AG08396 (cell line): ENCODE measurements around the gene PRKG1.
"Not testable (repeated sequence)": the region's sequence is repeated elsewhere in the genome, so short reads cannot be mapped to it uniquely, and the experiment has no call there.

ENCODE experiments used
- DNase-seq: peaks from one replicate; pipeline ENCODE4 v3.0.0; 2012; ENCODE audit warnings: low spot score, mixed read lengths

Gene PRKG1

GRCh38 chr10:51321980-51322379, 247.7 kb downstream of the PRKG1 start:
- no peak for DNase-seq

- no peak for DNase-seq
These were observed 251.4 kb downstream of the PRKG1 start for GRCh38 chr10:51325649-51326048.

DNA sequence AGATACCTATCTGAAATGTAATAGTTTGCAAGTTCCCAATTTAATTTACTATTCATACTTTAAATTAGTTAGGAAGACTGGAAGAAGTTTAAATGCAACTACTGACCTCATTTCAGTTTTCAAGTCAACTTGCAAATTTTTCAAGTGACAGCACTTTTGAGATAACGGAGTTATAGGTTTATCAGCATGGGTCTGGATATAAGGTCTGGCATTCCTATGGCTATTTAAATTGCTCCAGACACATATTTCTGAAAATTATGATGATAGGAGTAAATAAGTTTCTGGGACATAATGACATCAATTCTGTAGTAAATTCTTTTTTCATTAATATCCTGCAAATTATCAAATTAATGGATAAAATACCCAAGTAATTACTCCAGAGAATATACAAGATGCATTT, 251.9 kb downstream of the PRKG1 start:
- DNase-seq: no peak

DNA sequence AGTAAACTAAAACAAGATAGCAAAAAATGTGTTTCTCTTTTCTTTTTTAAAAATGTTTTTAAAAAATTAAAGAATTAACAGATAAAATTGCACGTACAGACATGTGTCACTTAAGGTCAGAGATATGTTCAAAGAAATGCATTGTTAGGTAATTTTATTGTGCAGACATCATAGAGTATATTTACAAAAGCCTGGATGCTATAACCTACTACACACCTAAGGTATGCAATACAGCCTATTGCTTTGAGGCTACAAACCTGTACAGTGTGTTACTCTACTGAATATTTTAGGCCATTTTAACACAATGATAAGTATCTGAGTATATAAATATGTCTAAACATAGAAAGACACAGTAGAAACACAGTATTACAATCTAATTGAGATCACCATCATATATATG, 253.1 kb downstream of the PRKG1 start:
- DNase-seq: no peak

- DNase-seq: no peak
These were observed 266.1 kb downstream of the PRKG1 start for GRCh38 chr10:51340366-51340765.

DNA sequence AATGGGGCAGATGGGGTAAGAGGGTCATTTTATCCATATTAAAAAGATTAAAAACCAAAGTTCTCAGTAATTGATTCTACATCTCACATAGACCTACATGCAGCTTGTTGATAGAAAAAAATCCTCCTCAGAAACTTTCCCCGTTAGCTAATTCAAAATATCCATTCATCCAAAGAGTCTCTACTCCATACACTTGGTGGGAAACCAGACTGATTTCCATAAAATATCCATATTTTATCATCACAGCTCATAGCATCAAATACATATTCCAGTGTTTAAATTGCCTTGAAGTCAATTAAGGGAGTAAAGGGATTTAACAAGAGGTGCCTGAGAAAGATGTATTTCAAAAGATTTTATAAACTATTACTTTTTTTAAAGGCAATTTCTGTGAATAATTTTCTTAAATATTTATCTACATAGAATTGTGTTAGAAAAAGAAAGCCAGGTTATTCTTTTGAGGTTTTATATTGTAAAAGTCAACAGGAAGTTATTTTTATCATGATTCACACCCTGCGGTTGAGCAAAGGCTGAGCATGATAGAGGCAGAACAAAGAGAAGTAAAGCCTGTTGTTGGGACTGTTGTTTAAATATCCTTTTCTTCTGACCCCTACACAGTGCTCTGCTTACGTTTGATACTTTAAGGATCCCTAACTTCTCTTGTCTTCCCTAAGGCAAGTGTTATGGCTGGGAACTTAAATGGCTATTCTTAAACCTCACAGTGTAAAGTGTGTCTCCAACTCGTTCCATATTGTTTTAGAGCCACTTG, 266.7 kb downstream of the PRKG1 start:
- no peak for DNase-seq

DNA sequence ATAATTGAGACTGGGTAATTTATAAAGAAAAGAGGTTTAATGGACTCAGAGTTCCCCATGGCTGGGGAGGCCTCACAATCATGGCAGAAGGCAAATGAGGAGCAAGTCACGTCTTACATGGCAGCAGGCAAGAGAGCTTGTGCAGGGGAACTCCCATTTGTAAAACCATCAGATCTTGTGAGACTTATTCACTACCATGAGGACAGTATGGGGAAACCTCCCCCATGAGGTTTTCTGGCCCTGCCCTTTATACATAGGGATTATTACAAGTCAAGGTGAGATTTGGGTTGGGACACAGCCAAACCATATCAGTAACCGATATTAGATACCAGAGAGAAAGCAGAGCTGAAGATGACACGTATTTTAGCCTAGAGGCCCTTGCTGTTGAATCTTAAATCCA, 267.5 kb downstream of the PRKG1 start:
- DNase-seq: not testable (repeated sequence)

DNA sequence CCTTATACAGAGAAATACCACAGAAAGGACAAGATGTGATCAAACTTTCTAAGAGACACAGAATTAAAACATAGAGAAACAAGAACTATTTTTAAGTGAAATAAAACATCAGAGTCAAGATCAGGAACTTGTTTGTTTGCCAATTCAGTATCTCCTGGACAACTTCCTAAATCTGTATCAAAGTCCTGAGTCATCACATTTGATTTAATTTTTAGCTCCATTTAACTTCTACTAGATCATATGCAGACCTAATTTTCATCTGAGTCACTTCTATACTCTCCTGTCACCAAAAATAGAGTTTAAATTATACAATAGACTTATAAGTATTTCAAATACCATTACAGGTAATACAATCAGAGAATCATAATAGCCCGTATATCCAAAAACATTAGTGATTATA, 268.1 kb downstream of the PRKG1 start:
- no peak for DNase-seq

GRCh38 chr10:51343391-51343790, 269.1 kb downstream of the PRKG1 start:
- DNase-seq: no peak

DNA sequence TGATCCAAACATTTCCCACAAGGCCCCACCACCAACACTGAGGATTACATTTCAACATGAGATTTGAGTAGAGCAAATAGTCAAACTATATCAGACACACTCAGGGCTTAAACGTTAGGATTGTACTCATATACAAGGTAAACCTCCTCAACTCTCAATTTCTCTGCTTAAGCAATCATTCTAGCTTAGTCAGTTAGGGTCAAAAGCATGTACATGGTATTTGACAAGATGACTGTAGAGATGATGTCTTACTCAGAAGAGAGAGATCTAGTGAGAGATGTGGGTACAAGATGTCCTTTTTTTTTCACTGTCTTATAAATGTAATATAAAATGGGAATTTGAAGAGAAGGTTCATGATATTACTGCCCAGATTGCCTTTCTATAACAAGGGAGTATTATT, 270.1 kb downstream of the PRKG1 start:
- DNase-seq: no peak

GRCh38 chr10:51348622-51349021, 274.3 kb downstream of the PRKG1 start:
- DNase-seq: no peak

GRCh38 chr10:51357170-51357569, 282.9 kb downstream of the PRKG1 start:
- no peak for DNase-seq

GRCh38 chr10:51358227-51358626, 283.9 kb downstream of the PRKG1 start:
- DNase-seq: no peak

DNA sequence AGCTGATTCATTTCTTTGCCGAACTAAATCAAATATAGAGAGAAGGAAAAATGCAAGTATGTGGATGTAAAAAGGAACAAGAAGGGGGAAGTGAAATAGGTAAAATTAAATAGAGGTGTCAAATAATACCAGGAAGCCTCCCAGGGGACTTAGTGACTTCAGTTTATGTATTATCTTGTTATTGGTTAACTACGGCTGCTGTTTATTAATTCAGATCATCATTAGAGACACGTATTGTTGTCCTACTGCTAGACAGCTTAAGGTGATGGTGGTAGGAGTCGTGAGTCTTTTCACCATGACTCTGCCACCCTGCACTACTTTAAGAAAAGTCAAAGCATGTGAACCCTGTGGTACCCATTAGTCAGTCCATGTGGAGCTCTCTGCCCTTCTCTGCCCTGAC, 289.1 kb downstream of the PRKG1 start:
- no peak for DNase-seq

- no peak for DNase-seq
These were observed 290.4 kb downstream of the PRKG1 start for GRCh38 chr10:51364674-51365073.

- no peak for DNase-seq
These were observed 291.8 kb downstream of the PRKG1 start for GRCh38 chr10:51366044-51366443.

DNA sequence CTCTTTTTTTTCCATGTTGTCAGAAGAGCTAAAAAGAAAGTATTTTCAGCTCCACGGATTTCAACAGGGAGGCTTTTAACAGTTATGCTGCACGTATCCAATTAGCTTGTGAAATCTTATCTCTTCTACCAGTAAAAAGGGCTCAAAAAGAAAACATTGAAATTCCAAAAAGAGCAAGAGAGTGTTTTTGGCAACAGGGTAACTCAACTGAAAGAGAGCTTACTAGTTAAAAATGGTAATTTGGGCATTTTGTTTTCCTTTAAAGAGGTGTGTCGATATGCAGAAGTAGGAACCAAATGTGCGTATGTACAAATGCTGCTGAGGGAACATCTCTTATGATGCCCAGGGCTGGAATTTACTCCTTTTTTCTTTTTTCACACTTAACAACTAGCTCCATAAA, 292.8 kb downstream of the PRKG1 start:
- DNase-seq: no peak

GRCh38 chr10:51367694-51368093, 293.4 kb downstream of the PRKG1 start:
- DNase-seq: no peak

GRCh38 chr10:51368943-51369342, 294.7 kb downstream of the PRKG1 start:
- DNase-seq: no peak

DNA sequence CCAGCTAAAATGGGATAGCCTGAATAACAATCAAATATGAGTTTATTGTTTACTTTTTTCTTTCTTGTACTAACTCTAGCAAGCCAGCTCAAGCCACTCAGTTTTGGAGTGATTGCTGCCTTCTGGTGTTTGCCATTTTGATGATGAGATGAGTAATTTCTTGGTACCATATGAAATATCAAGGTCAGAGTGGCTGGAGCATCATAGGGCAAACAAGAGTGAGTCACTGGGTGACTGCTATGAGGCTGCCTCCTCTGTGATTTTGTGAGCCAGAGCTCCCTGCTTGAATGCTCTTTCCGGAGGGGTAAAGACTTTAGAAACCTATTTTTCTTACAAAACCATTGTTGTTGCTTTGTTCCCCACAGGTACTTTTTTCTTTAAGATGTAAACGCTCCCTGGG, 295.6 kb downstream of the PRKG1 start:
- DNase-seq: peak; percentile 43

DNA sequence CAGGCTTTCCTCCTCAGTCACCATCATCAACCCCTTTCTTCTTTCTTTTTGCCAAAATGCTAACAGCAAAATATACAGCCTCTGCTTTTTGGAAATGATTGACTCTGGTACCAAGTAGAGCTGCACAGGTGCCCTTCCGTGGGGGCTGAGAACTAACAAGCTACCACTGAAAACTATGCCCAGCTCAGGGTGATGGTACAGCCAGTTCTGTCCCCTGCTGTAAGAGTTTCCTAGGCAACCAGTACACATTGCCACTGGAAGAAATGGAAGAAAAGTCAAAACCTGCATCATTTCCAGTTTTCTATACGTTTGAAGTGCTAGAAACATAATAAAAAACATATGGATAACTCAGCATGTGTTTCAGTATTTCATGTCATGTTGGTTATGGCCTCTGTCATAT, 297.5 kb downstream of the PRKG1 start:
- DNase-seq: no peak

GRCh38 chr10:51375790-51376189, 301.5 kb downstream of the PRKG1 start:
- no peak for DNase-seq

GRCh38 chr10:51377070-51377931, 303.0 kb downstream of the PRKG1 start:
- no peak for DNase-seq
